K562 (cell line): ENCODE results near the gene PLK5. TPM values are rescaled to one million over a fixed set of nuclear protein-coding genes. Genes with fewer than 3 reads are reported as not detected.

Source experiments
- ARID1B ChIP-seq: fragments of 450-650 bp; IDR thresholded peaks from 2 replicates; pipeline ENCODE4 v1.6.1; 2016; ENCODE audit warnings: antibody characterized with exemption, mild to moderate bottlenecking, inconsistent platforms
- ATF2 ChIP-seq: sonication (generic); formaldehyde crosslinking; IDR thresholded peaks from 2 replicates; pipeline ENCODE4 v1.8.1; 2022; ENCODE audit warnings: missing genetic modification reagents
- ATF3 ChIP-seq, 2 experiments: fragments of 450-650 bp in 1 of 2; sonication (generic) in 1 of 2; formaldehyde crosslinking in 1 of 2; IDR thresholded peaks in 1 of 2; conservative IDR thresholded peaks in 1 of 2; 2 replicates each; pipeline versions ENCODE4 v1.6.1 to v1.8.1; 2016 to 2023; ENCODE audit warnings: mild to moderate bottlenecking in 2 of 2, moderate library complexity in 2 of 2, inconsistent platforms in 1 of 2, missing genetic modification reagents in 1 of 2
- BMI1 ChIP-seq: fragments of 150-350 bp; IDR thresholded peaks from 2 replicates; pipeline ENCODE4 v1.6.1; 2014; ENCODE audit warnings: low read length
- BRF1 ChIP-seq: IDR thresholded peaks from 3 replicates; pipeline ENCODE4 v1.6.1; 2011; ENCODE audit warnings: borderline replicate concordance, mild to moderate bottlenecking; ENCODE audit not compliant: insufficient read length; ENCODE audit errors: extremely low read depth
- CBX1 ChIP-seq: sonication (generic); IDR thresholded peaks from 2 replicates; pipeline ENCODE4 v1.6.1; 2016; ENCODE audit warnings: antibody characterized with exemption, low read depth, mild to moderate bottlenecking
- COPS2 ChIP-seq: fragments of 450-650 bp; conservative IDR thresholded peaks from 2 replicates; pipeline ENCODE4 v1.6.1; 2016; ENCODE audit warnings: mild to moderate bottlenecking, moderate library complexity
- HNRNPH1 ChIP-seq: fragments of 200-400 bp; formaldehyde crosslinking; optimal IDR thresholded peaks from 2 replicates; pipeline ENCODE3; 2017; ENCODE audit warnings: low read depth, mild to moderate bottlenecking, low read length, moderate library complexity
- KDM4B ChIP-seq, 2 experiments: fragments of 450-650 bp in 1 of 2; sonication (generic) in 1 of 2; IDR thresholded peaks; 2 replicates each; pipeline ENCODE4 v1.6.1; 2016 to 2017; ENCODE audit warnings: borderline replicate concordance in 2 of 2, antibody characterized with exemption in 1 of 2, low read depth in 1 of 2, mild to moderate bottlenecking in 1 of 2
- LEF1 ChIP-seq: fragments of 450-650 bp; IDR thresholded peaks from 2 replicates; pipeline ENCODE4 v1.6.1; 2016; ENCODE audit warnings: mild to moderate bottlenecking
- MCM5 ChIP-seq: fragments of 450-650 bp; IDR thresholded peaks from 2 replicates; pipeline ENCODE4 v1.6.1; 2016; ENCODE audit warnings: low read depth
- MCM7 ChIP-seq, 2 experiments: fragments of 450-650 bp; IDR thresholded peaks; 2 replicates each; pipeline ENCODE4 v1.6.1; 2016 to 2018
- NFATC3 ChIP-seq: fragments of 450-650 bp; IDR thresholded peaks from 2 replicates; pipeline ENCODE4 v1.6.1; 2017; ENCODE audit warnings: mild to moderate bottlenecking
- NR2C1 ChIP-seq, 2 experiments: fragments of 450-650 bp; IDR thresholded peaks; 2 replicates each; pipeline ENCODE4 v1.6.1; 2017; ENCODE audit warnings: mild to moderate bottlenecking in 2 of 2, antibody characterized with exemption in 1 of 2, inconsistent platforms in 1 of 2, missing compliant biosample characterization in 1 of 2, missing genetic modification characterization in 1 of 2
- PCBP1 ChIP-seq: fragments of 200-400 bp; formaldehyde crosslinking; IDR thresholded peaks from 2 replicates; pipeline ENCODE4 v1.6.1; 2018; ENCODE audit warnings: mild to moderate bottlenecking, low read depth, low read length; ENCODE audit not compliant: poor library complexity, severe bottlenecking
- POLR2A ChIP-seq: fragments of 450-650 bp; conservative IDR thresholded peaks from 2 replicates; pipeline ENCODE4 v1.6.1; 2016
- POLR3G ChIP-seq: IDR thresholded peaks from 2 replicates; pipeline ENCODE4 v1.6.1; 2011; ENCODE audit not compliant: insufficient read length, insufficient replicate concordance; ENCODE audit errors: extremely low read depth
- RNF2 ChIP-seq: sonication (generic); IDR thresholded peaks from 2 replicates; pipeline ENCODE4 v1.6.1; 2016
- SP2 ChIP-seq: IDR thresholded peaks from 2 replicates; pipeline ENCODE4 v1.6.1; 2011; ENCODE audit warnings: mild to moderate bottlenecking, low read depth, low read length, moderate library complexity; ENCODE audit not compliant: poor library complexity, severe bottlenecking; ENCODE audit errors: extremely low read depth
- SRSF3 ChIP-seq: fragments of 200-400 bp; formaldehyde crosslinking; IDR thresholded peaks from 2 replicates; pipeline ENCODE4 v1.6.1; 2016; ENCODE audit warnings: mild to moderate bottlenecking, low read length, moderate library complexity; ENCODE audit not compliant: insufficient read depth
- TAL1 ChIP-seq: fragments of 450-650 bp; IDR thresholded peaks from 2 replicates; pipeline ENCODE4 v1.6.1; 2016; ENCODE audit warnings: mild to moderate bottlenecking
- U2AF2 ChIP-seq: fragments of 200-400 bp; formaldehyde crosslinking; optimal IDR thresholded peaks from 2 replicates; pipeline ENCODE3; 2017; ENCODE audit warnings: low read depth, mild to moderate bottlenecking, low read length
- ZNF165 ChIP-seq: fragments of 250-450 bp; sonication (Bioruptor Pico); IDR thresholded peaks from 2 replicates; pipeline ENCODE4 v1.4.0; 2020; ENCODE audit warnings: borderline replicate concordance
- ZNF277 ChIP-seq: fragments of 250-450 bp; sonication (Bioruptor Pico); IDR thresholded peaks from 2 replicates; pipeline ENCODE4 v1.8.0; 2022; ENCODE audit warnings: inconsistent platforms, mild to moderate bottlenecking, moderate library complexity, borderline replicate concordance
- ZNF644 ChIP-seq: fragments of 200-800 bp; sonication (Bioruptor generic); IDR thresholded peaks from 2 replicates; pipeline ENCODE4 v1.6.1; 2016; ENCODE audit warnings: low read depth, missing genetic modification characterization, missing compliant biosample characterization
- polyA plus RNA-seq, 8 experiments: library from polyadenylated mRNA; depleted of rRNA in 4 of 8; stranded (reverse) in 5 of 8; unstranded in 3 of 8; fragments of >200 nt; fragmentation: Nextera tagmentation in 2 of 8; fragmentation: Illumina TruSeq in 1 of 8; extraction: Ambion mirVana in 2 of 8; extraction: Trizol in 1 of 8; gene quantifications; 2 replicates each; pipeline versions ENCODE4 v1.2.1 to v1.2.3, GENCODE V29; 2011 to 2014; ENCODE audit warnings: inconsistent platforms in 1 of 8, missing spikeins in 1 of 8
- total RNA-seq, 7 experiments: library from RNA; depleted of rRNA in 6 of 7; stranded (reverse); fragments of >200 nt in 6 of 7; fragmentation: Illumina TruSeq in 2 of 7; extraction: Trizol in 2 of 7; gene quantifications; 2 replicates each; pipeline versions ENCODE4 v1.2.1 to v1.2.3, GENCODE V29; 2011 to 2021; ENCODE audit warnings: low replicate concordance in 1 of 7

Gene PLK5
- total and polyA plus RNA-seq, 9 of the 15 experiments (the other 6 are each of a cell fraction or from before 2014, with no cell fraction given): 0.04 to 0.23 (median 0.11) TPM; not detected in 5

- TF ChIP-seq NR2C1 (IDR thresholded peaks at IDR 0.05): no peak
- no peak for TF ChIP-seq NR2C1 (tag; IDR thresholded peaks at IDR 0.05)
- peak; percentile 88 for TF ChIP-seq SP2
- no peak for TF ChIP-seq U2AF2
- 0 out of 4 replicates have a peak, but pooled peaks of 1 of the 2 experiments have one; percentile 52 for TF ChIP-seq KDM4B (IDR thresholded peaks at IDR 0.05; ENCODE audit: borderline replicate concordance in 2 of 2, low read depth in 1 of 2)
- TF ChIP-seq CBX1: peak; percentile 63; the same call in 1 of the 2 replicates
- TF ChIP-seq POLR3G: no peak
- TF ChIP-seq HNRNPH1: no peak
- no peak for TF ChIP-seq ARID1B
- no peak for TF ChIP-seq MCM7 (IDR thresholded peaks at IDR 0.05)
- no peak for TF ChIP-seq MCM5
- TF ChIP-seq ATF2 (CRISPR knock-in tag): no peak
- TF ChIP-seq RNF2: peak; percentile 80; the same call in 1 of the 2 replicates
- no peak for TF ChIP-seq LEF1
- TF ChIP-seq ZNF277 (CRISPR knock-in tag): no peak
- TF ChIP-seq ZNF165: no peak
- no peak for TF ChIP-seq BRF1
- no peak for TF ChIP-seq TAL1
- no peak for TF ChIP-seq ZNF644
- no peak for TF ChIP-seq NFATC3
- no peak for TF ChIP-seq SRSF3
- TF ChIP-seq PCBP1: no peak
- peak; percentile 72; the same call in 1 of the 2 replicates for TF ChIP-seq POLR2A
- no peak for TF ChIP-seq BMI1
- TF ChIP-seq COPS2: no peak
- no peak for TF ChIP-seq ATF3 (IDR thresholded peaks at IDR 0.05)
- no peak for TF ChIP-seq ATF3 (CRISPR knock-in tag; conservative IDR thresholded peaks at IDR 0.05)
Measured at GRCh38 chr19:1507763-1508506, 15.9 kb upstream of the PLK5 start (continued).
